Measurements from ENCODE around the gene COL16A1. TPM values are rescaled to one million over a fixed set of nuclear protein-coding genes. Genes with fewer than 3 reads are reported as not detected.

The COL16A1 gene
- total RNA-seq, 1 donor from 2014 or later = 121 TPM

GRCh38 chr1:31661856-31662255 lies 42.0 kb downstream of the COL16A1 start:
- no peak for DNase-seq (ENCODE audit: low read depth)
- no peak for TF ChIP-seq CTCF (IDR thresholded peaks at IDR 0.05; ENCODE audit: insufficient read depth, low read length, severe bottlenecking)
- Histone ChIP-seq H3K4me3 (ENCODE audit: low read depth, low read length) (no peak overlapping the region), H3K27me3 (ENCODE audit: control insufficient read depth, insufficient read depth, low read length) (no peaks in the 10 kb centered on the region), H3K36me3 (ENCODE audit: control insufficient read depth, insufficient read depth, low read length) (peaks cover 37% of the 10 kb centered on the region)
- no peak for FAIRE-seq

- TF ChIP-seq CTCF (IDR thresholded peaks at IDR 0.05; ENCODE audit: insufficient read depth, low read length, severe bottlenecking) = no peak
- FAIRE-seq = no peak
Measured at GRCh38 chr1:31660871-31661455, 42.9 kb downstream of the COL16A1 start.

GRCh38 chr1:31659889-31660288 lies 43.9 kb downstream of the COL16A1 start:
- FAIRE-seq (no peak), DNase-seq (ENCODE audit: low read depth) (no peak)
- TF ChIP-seq CTCF (IDR thresholded peaks at IDR 0.05; ENCODE audit: insufficient read depth, low read length, severe bottlenecking) = no peak
- peaks cover 38% of the 10 kb centered on the region for H3K36me3 ChIP-seq (ENCODE audit: control insufficient read depth, insufficient read depth, low read length)
- H3K4me3 ChIP-seq (ENCODE audit: low read depth, low read length) = no peak overlapping the region
- H3K27me3 ChIP-seq (ENCODE audit: control insufficient read depth, insufficient read depth, low read length) = no peaks in the 10 kb centered on the region

More at GRCh38 chr1:31660871-31661455, 42.9 kb downstream of the COL16A1 start:
- DNase-seq (ENCODE audit: low read depth) = no peak
- no peak overlapping the region for H3K4me3 ChIP-seq (ENCODE audit: low read depth, low read length)
- peaks cover 38% of the 10 kb centered on the region for H3K36me3 ChIP-seq (ENCODE audit: control insufficient read depth, insufficient read depth, low read length)
- H3K27me3 ChIP-seq (ENCODE audit: control insufficient read depth, insufficient read depth, low read length) = no peaks in the 10 kb centered on the region

DNA sequence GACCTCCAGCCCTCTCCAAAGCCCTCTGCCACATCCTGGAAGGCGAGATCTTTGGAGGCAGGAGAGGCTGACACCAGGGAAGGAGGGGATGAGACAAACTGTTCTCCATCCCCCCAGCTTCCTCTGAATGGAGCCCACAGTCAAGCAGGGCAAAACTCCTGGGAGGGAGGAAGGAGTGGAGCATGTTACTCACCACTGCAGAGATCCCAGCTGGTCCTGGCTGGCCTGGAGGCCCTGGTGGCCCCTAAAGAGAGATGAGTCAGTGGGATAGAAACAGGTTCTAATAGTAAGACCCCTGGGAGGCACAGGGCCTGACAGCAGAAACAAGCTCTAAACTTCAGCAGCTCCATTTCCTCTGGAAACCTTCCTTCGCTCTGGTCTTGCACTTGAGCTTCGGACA lies 45.1 kb downstream of the COL16A1 start:
- H3K27me3 ChIP-seq (ENCODE audit: control insufficient read depth, insufficient read depth, low read length) = no peaks in the 10 kb centered on the region
- peak; percentile 18 for FAIRE-seq
- DNase-seq (ENCODE audit: low read depth) = no peak
- no peak overlapping the region for H3K4me3 ChIP-seq (ENCODE audit: low read depth, low read length)
- TF ChIP-seq CTCF (IDR thresholded peaks at IDR 0.05; ENCODE audit: insufficient read depth, low read length, severe bottlenecking) = no peak
- peaks cover 40% of the 10 kb centered on the region for H3K36me3 ChIP-seq (ENCODE audit: control insufficient read depth, insufficient read depth, low read length)

- no peak for DNase-seq (ENCODE audit: low read depth)
- no peak overlapping the region for H3K4me3 ChIP-seq (ENCODE audit: low read depth, low read length)
- no peaks in the 10 kb centered on the region for H3K27me3 ChIP-seq (ENCODE audit: control insufficient read depth, insufficient read depth, low read length)
- TF ChIP-seq CTCF (IDR thresholded peaks at IDR 0.05; ENCODE audit: insufficient read depth, low read length, severe bottlenecking) = no peak
- no peak for FAIRE-seq
- peaks cover 43% of the 10 kb centered on the region for H3K36me3 ChIP-seq (ENCODE audit: control insufficient read depth, insufficient read depth, low read length)
Measured at GRCh38 chr1:31657972-31658510, 45.8 kb downstream of the COL16A1 start.
